Omental fat pad (tissue), 4 donors: ENCODE results near the gene RPGRIP1L. TPM values are rescaled to one million over a fixed set of nuclear protein-coding genes. Genes with fewer than 3 reads are reported as not detected.

Experiments used
- ATAC-seq: fragments of 150-250 bp; one replicate; pipeline ENCODE4 v1.9.1; 2016; ENCODE audit warnings: mild to moderate bottlenecking, moderate library complexity; ENCODE audit not compliant: low FRiP score
- DNase-seq: peaks from one replicate; pipeline ENCODE4 v3.0.0-alpha.2; 2019; ENCODE audit warnings: low spot score
- CTCF ChIP-seq, 3 donors: fragments of 450-650 bp; IDR thresholded peaks; one replicate each; pipeline ENCODE4 v1.5.1; 2016 to 2017; ENCODE audit warnings: antibody characterized with exemption in 3 of 3, mild to moderate bottlenecking in 3 of 3, moderate library complexity in 2 of 3
- total RNA-seq, 4 donors: library from RNA; depleted of rRNA; stranded (reverse); fragments of >200 nt; gene quantifications; one replicate each; pipeline ENCODE4 v1.1.0, GENCODE V29; 2016

RPGRIP1L gene
- total RNA-seq, 4 donors from 2014 or later, result 3.2 to 5.0 (median 4.1) TPM

GRCh38 chr16:53611179-53611696 is 92.4 kb downstream of the RPGRIP1L start:
- no peak for ATAC-seq
- TF ChIP-seq CTCF (IDR thresholded peaks at IDR 0.05), result no peak

GRCh38 chr16:53609536-53609935 is 94.1 kb downstream of the RPGRIP1L start:
- no peak for TF ChIP-seq CTCF (IDR thresholded peaks at IDR 0.05)
- DNase-seq (no peak), ATAC-seq (no peak)

More at GRCh38 chr16:53611179-53611696, 92.4 kb downstream of the RPGRIP1L start:
- no peak for DNase-seq

- DNase-seq (no peak), ATAC-seq (no peak)
- no peak for TF ChIP-seq CTCF (IDR thresholded peaks at IDR 0.05)
Measured at GRCh38 chr16:53608094-53608493, 95.6 kb downstream of the RPGRIP1L start.

GRCh38 chr16:53605831-53606400 is 97.7 kb downstream of the RPGRIP1L start:
- TF ChIP-seq CTCF (IDR thresholded peaks at IDR 0.05), result no peak
- no peak for ATAC-seq
- no peak for DNase-seq

GRCh38 chr16:53605356-53605755 is 98.3 kb downstream of the RPGRIP1L start:
- TF ChIP-seq CTCF (IDR thresholded peaks at IDR 0.05), result no peak
- ATAC-seq, result no peak
- DNase-seq, result no peak

- no peak for DNase-seq
- no peak for ATAC-seq
- TF ChIP-seq CTCF (IDR thresholded peaks at IDR 0.05), result no peak
Measured at GRCh38 chr16:53601961-53602360, 101.7 kb downstream of the RPGRIP1L start.

GRCh38 chr16:53600616-53601015 is 103.0 kb downstream of the RPGRIP1L start:
- TF ChIP-seq CTCF (IDR thresholded peaks at IDR 0.05), result no peak
- DNase-seq, result no peak
- ATAC-seq, result no peak
